Mesothelial cell of epicardium (in vitro differentiated cells): ENCODE data around the gene S100PBP. TPM values are rescaled to one million over a fixed set of nuclear protein-coding genes. Genes with fewer than 3 reads are reported as not detected.
"Not testable (repeated sequence)": the region's sequence is repeated elsewhere in the genome, so short reads cannot be mapped to it uniquely, and the experiment has no call there.

Experiments
- DNase-seq, 2 experiments: peaks; one replicate each; pipeline ENCODE4 v3.0.0; 2021; ENCODE audit warnings: low spot score in 2 of 2; ENCODE audit not compliant: unreplicated experiment in 2 of 2
- H3K27ac Mint-ChIP-seq: 2 replicates; pipeline ENCODE4 v1.8.0; 2021; ENCODE audit warnings: mixed read lengths
- H3K27me3 Mint-ChIP-seq: 2 replicates; pipeline ENCODE4 v1.8.0; 2021; ENCODE audit warnings: low read depth, mixed read lengths
- H3K36me3 Mint-ChIP-seq: 2 replicates; pipeline ENCODE4 v1.8.0; 2021; ENCODE audit warnings: mixed read lengths
- H3K4me1 Mint-ChIP-seq: 2 replicates; pipeline ENCODE4 v1.8.0; 2021; ENCODE audit warnings: mixed read lengths
- H3K4me3 Mint-ChIP-seq: 2 replicates; pipeline ENCODE4 v1.8.0; 2021; ENCODE audit warnings: mild to moderate bottlenecking, moderate library complexity, mixed read lengths
- H3K9me3 Mint-ChIP-seq: 2 replicates; pipeline ENCODE4 v1.8.0; 2021; ENCODE audit warnings: mixed read lengths
- CTCF ChIP-seq: fragments of 200-600 bp; sonication (generic); IDR thresholded peaks from one replicate; pipeline ENCODE4 v1.5.0; 2021; ENCODE audit warnings: antibody characterized with exemption; ENCODE audit not compliant: unreplicated experiment
- total RNA-seq: library from RNA; stranded (reverse); gene quantifications from 3 replicates; pipeline ENCODE4 v1.2.1, GENCODE V29; 2021

The S100PBP gene
- total RNA-seq, 1 donor from 2014 or later = 66.8 TPM

- peaks cover 47% of the 10 kb centered on the region for H3K36me3 Mint-ChIP-seq
- no peak for DNase-seq
- H3K27ac Mint-ChIP-seq = no peak overlapping the region
Observed at GRCh38 chr1:32782086-32782485, 35.4 kb upstream of the S100PBP start.

DNA sequence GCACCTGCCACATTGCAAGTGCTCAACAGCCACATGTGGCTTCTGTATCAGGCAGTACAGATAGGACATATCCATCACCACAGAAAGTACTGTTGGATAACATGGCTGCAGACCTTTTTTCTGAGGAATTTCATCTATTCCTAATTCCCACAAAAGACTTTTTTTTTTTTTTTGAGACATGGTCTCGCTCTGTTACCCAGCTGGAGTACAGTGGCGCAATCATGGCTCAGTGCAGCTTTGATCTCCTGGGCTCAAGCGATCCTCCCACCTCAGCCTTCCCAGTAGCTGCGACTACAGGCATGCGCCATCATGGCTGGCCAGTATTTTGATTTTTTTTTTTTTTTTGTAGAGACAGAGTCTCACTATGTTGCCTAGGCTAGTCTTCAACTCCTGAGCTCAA, 33.6 kb upstream of the S100PBP start:
- Mint-ChIP-seq H3K36me3 (peaks cover 43% of the 10 kb centered on the region), H3K4me1 (peaks cover 4% of the 10 kb centered on the region), H3K9me3 (no peaks in the 10 kb centered on the region), H3K27ac (no peak overlapping the region), H3K4me3 (no peak overlapping the region), H3K27me3 (no peaks in the 10 kb centered on the region)
- no peak for DNase-seq
- no peak for TF ChIP-seq CTCF

More at GRCh38 chr1:32782086-32782485, 35.4 kb upstream of the S100PBP start:
- no peak overlapping the region for H3K4me3 Mint-ChIP-seq
- TF ChIP-seq CTCF = no peak
- no peaks in the 10 kb centered on the region for H3K27me3 Mint-ChIP-seq
- H3K9me3 Mint-ChIP-seq = no peaks in the 10 kb centered on the region
- H3K4me1 Mint-ChIP-seq = peaks cover 4% of the 10 kb centered on the region

- no peak overlapping the region for H3K4me3 Mint-ChIP-seq
- DNase-seq = no peak
- peaks cover 36% of the 10 kb centered on the region for H3K36me3 Mint-ChIP-seq
Observed at GRCh38 chr1:32784817-32785216, 32.6 kb upstream of the S100PBP start.

DNA sequence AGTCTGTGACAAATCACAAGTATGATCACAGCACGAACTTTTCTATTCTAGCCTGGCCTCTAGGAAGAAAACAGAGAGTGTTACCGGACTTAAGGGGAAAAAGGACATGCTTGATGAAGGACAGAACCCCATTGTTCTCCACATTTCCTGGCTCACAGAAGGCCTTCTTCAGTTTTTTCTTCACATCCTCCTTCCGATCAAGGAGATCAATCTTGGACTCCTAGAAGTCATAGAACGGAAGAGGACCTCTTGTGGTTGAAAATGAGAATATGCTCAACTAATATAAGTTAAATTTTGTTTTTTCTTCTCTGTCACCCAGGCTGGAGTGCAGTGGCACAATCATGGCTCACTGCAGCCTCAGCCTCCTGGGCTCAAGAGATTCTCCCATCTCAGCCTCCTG, 30.6 kb upstream of the S100PBP start:
- peak; percentile 44 for TF ChIP-seq CTCF
- no peaks in the 10 kb centered on the region for H3K9me3 Mint-ChIP-seq
- H3K27me3 Mint-ChIP-seq = no peaks in the 10 kb centered on the region
- DNase-seq = no peak
- H3K4me3 Mint-ChIP-seq = no peak overlapping the region
- H3K27ac Mint-ChIP-seq = no peak overlapping the region
- H3K4me1 Mint-ChIP-seq = peaks cover 4% of the 10 kb centered on the region
- peaks cover 33% of the 10 kb centered on the region for H3K36me3 Mint-ChIP-seq

More at GRCh38 chr1:32784817-32785216, 32.6 kb upstream of the S100PBP start:
- peaks cover 4% of the 10 kb centered on the region for H3K4me1 Mint-ChIP-seq
- TF ChIP-seq CTCF = no peak
- no peaks in the 10 kb centered on the region for H3K9me3 Mint-ChIP-seq
- H3K27ac Mint-ChIP-seq = no peak overlapping the region
- no peaks in the 10 kb centered on the region for H3K27me3 Mint-ChIP-seq

DNA sequence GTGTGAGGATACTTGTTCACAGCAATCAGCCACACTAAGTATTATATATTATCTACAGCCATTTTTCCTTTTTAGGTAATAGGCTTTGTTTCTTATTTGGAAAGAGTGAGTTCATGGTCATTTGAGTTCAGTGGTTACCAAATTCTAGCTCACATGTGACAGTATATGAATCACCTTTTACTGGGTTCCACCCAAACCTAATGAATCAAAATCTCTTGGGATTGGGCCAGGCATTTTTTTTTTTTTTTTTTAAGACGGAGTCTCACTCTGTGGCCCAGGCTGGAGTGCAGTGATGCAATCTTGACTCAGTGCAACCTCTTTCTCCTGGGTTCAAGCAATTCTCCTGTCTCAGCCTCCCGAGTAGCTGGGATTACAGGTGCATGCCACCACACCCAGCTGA, 28.1 kb upstream of the S100PBP start:
- not testable (repeated sequence) for DNase-seq, H3K9me3 Mint-ChIP-seq, H3K27me3 Mint-ChIP-seq, H3K4me1 Mint-ChIP-seq, H3K4me3 Mint-ChIP-seq, H3K27ac Mint-ChIP-seq
- H3K36me3 Mint-ChIP-seq = peaks cover 36% of the 10 kb centered on the region

DNA sequence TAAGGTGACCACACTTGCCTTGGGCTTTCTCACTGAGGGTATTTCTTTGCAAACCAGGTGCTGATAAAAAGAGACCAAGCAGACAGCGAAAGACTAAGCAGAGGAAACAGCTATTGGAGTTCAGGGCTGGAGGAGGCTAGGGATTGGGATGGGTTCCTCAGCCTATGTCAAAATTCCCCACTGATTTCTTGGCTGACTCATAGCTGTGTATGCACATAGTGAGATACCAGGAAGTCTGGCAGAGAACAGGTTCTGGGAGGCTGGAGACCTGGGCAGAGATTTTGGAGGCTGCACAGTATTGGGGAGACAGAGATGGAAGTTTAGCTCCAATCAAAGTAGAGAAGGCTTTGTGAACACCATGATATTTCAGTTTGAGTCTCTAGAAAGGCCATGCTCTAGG, 25.6 kb upstream of the S100PBP start:
- no peak for DNase-seq
- no peak for TF ChIP-seq CTCF
- peaks cover 34% of the 10 kb centered on the region for H3K36me3 Mint-ChIP-seq
- H3K9me3 Mint-ChIP-seq = no peaks in the 10 kb centered on the region
- no peak overlapping the region for H3K4me3 Mint-ChIP-seq
- H3K27ac Mint-ChIP-seq = no peak overlapping the region
- no peaks in the 10 kb centered on the region for H3K27me3 Mint-ChIP-seq
- H3K4me1 Mint-ChIP-seq = peaks cover under 1% of the 10 kb centered on the region

- not testable (repeated sequence) for H3K9me3 Mint-ChIP-seq, H3K27me3 Mint-ChIP-seq, H3K27ac Mint-ChIP-seq, DNase-seq, H3K4me3 Mint-ChIP-seq
- peaks cover 16% of the 10 kb centered on the region for H3K4me1 Mint-ChIP-seq
- H3K36me3 Mint-ChIP-seq = peaks cover 41% of the 10 kb centered on the region
Observed at GRCh38 chr1:32795763-32796162, 21.7 kb upstream of the S100PBP start.
